Gastrocnemius medialis (tissue), 4 donors: ENCODE data around the gene ZC3H11A.
"Not testable (repeated sequence)": the region's sequence is repeated elsewhere in the genome, so short reads cannot be mapped to it uniquely, and the experiment has no call there.

ENCODE experiments used
- POLR2A ChIP-seq, 2 donors: fragments of 450-650 bp; IDR thresholded peaks; one replicate each; pipeline ENCODE4 v1.6.1; 2017; ENCODE audit warnings: antibody characterized with exemption in 2 of 2, mild to moderate bottlenecking in 2 of 2, moderate library complexity in 2 of 2
- TF ChIP-seq, protein P1 (sequence below), 5 experiments: fragments of 450-650 bp in 3 of 5; fragments of 200-600 bp in 2 of 5; sonication (generic) in 2 of 5; IDR thresholded peaks in 4 of 5; conservative IDR thresholded peaks in 1 of 5; 1 replicate in 4 of 5; 2 replicates in 1 of 5; pipeline ENCODE4 v1.5.1; 2016 to 2019; ENCODE audit warnings: antibody characterized with exemption in 5 of 5, mild to moderate bottlenecking in 3 of 5, moderate library complexity in 3 of 5

DNA sequence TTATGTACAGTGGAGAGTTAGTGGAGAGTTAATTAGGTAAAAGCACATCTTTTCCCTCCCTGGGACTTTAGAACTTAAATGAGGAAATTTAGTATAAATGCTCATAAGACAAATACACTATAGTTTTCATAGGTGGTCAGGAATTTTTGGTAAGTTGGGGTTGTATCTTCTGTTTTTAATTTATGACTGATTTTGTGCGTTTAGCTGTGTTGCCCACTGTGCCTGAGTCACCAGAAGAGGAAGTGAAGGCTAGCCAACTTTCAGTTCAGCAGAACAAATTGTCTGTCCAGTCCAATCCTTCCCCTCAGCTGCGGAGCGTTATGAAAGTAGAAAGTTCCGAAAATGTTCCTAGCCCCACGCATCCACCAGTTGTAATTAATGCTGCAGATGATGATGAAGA lies 33.8 kb downstream of the ZC3H11A start:
- not testable (repeated sequence) for TF ChIP-seq POLR2A (IDR thresholded peaks at IDR 0.05)
- TF ChIP-seq, protein P1, sequence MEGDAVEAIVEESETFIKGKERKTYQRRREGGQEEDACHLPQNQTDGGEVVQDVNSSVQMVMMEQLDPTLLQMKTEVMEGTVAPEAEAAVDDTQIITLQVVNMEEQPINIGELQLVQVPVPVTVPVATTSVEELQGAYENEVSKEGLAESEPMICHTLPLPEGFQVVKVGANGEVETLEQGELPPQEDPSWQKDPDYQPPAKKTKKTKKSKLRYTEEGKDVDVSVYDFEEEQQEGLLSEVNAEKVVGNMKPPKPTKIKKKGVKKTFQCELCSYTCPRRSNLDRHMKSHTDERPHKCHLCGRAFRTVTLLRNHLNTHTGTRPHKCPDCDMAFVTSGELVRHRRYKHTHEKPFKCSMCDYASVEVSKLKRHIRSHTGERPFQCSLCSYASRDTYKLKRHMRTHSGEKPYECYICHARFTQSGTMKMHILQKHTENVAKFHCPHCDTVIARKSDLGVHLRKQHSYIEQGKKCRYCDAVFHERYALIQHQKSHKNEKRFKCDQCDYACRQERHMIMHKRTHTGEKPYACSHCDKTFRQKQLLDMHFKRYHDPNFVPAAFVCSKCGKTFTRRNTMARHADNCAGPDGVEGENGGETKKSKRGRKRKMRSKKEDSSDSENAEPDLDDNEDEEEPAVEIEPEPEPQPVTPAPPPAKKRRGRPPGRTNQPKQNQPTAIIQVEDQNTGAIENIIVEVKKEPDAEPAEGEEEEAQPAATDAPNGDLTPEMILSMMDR (IDR thresholded peaks at IDR 0.05 in 4 of 5, conservative IDR thresholded peaks at IDR 0.05 in 1 of 5), result not testable (repeated sequence)
